H1 (cell line): Measurements from ENCODE around the gene KLHL17. TPM values are rescaled to one million over a fixed set of nuclear protein-coding genes. Genes with fewer than 3 reads are reported as not detected.

Source experiments
- JUN ChIP-seq: IDR thresholded peaks from 2 replicates; pipeline ENCODE4 v1.6.1; 2011; ENCODE audit warnings: low read depth, mild to moderate bottlenecking, improper control_type of control experiment, low read length
- MAFK ChIP-seq: IDR thresholded peaks from 2 replicates; pipeline ENCODE4 v1.6.1; 2012; ENCODE audit warnings: low read depth, mild to moderate bottlenecking, improper control_type of control experiment, low read length
- RXRA ChIP-seq: IDR thresholded peaks from 2 replicates; pipeline ENCODE4 v1.6.1; 2011; ENCODE audit warnings: low read depth, mild to moderate bottlenecking, low read length, moderate library complexity; ENCODE audit not compliant: insufficient read depth
- SIRT6 ChIP-seq: IDR thresholded peaks from one replicate; pipeline ENCODE4 v1.7.1; 2012; ENCODE audit warnings: low read length, inconsistent platforms
- SP2 ChIP-seq: IDR thresholded peaks from 2 replicates; pipeline ENCODE4 v1.6.1; 2012; ENCODE audit warnings: mild to moderate bottlenecking, low read length, inconsistent platforms
- TAF1 ChIP-seq: IDR thresholded peaks from 2 replicates; pipeline ENCODE4 v1.6.1; 2011; ENCODE audit warnings: mild to moderate bottlenecking, low read depth, low read length
- ZNF274 ChIP-seq: IDR thresholded peaks from 2 replicates; pipeline ENCODE4 v1.7.0; 2012; ENCODE audit warnings: low read length, borderline replicate concordance; ENCODE audit errors: extremely low read depth
- polyA plus RNA-seq, 7 experiments: library from polyadenylated mRNA; depleted of rRNA in 3 of 7; stranded (reverse) in 5 of 7; unstranded in 2 of 7; fragments of >200 nt in 5 of 7; fragments of 200-250 nt in 2 of 7; gene quantifications; 1 replicate in 5 of 7; 2 replicates in 1 of 7; 4 replicates in 1 of 7; pipeline versions ENCODE4 v1.2.1 to v1.2.3, GENCODE V29; 2011 to 2013; ENCODE audit warnings: missing spikeins in 2 of 7, mixed read lengths in 2 of 7
- total RNA-seq: library from RNA; stranded (reverse); fragmentation: NEBNext Ultra II Directional; extraction: Animal tissue kit (Norgen Biotek cat#: 25700); gene quantifications from 2 replicates; pipeline ENCODE4 v1.2.1, GENCODE V29; 2021
- TF ChIP-seq, protein P1 (sequence below): fragments of 300-600 bp; sonication (generic); IDR thresholded peaks from 2 replicates; pipeline ENCODE4 v1.7.1; 2012; ENCODE audit warnings: low read length, moderate library complexity, mild to moderate bottlenecking, inconsistent platforms; ENCODE audit not compliant: insufficient replicate concordance
- TF ChIP-seq, protein P2 (sequence below): IDR thresholded peaks from 2 replicates; pipeline ENCODE4 v1.6.1; 2012; ENCODE audit warnings: inconsistent platforms

The KLHL17 gene
- total and polyA plus RNA-seq, 2 of the 8 experiments (the other 6 are each of a cell fraction or from before 2014, with no cell fraction given): 32.6 to 36.1 TPM

DNA sequence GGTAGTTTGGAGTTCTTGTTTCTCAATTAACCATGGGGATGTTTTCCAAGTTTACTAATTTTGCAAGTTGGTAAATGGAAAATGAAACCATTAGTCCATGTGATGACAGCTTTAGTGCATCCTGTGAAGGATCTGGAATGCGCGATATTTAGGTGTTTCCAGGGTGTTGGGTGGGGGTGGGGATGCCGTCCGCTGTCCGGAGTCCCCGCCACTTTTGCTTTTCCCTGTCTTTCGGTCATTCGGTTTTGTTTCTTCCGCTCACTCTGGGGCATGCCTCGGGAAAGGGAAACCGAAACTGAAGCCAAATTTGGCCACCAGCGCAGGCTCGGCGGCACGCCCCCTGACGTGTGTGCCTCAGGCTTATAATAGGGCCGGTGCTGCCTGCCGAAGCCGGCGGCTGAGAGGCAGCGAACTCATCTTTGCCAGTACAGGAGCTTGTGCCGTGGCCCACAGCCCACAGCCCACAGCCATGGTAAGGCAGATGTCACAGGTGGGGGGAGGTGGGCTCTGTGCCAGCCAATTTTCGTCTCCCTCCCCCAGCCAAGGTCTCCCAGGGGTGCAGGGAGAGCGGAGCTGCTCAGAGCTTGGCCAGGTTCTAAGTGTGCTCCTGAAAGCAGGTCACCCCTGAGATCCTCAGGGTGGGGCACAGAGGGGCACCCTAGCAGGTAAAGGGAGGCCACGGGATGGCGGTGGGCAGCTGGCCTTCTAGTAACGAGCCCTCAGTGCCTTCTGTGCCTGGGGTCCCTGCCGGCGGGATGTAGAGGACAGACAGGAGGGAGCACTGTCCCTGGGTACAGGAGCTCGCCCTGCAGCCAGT lies 52.9 kb downstream of the KLHL17 start, which contains the start of gene ISG15 (continued):
- TF ChIP-seq, protein P1, sequence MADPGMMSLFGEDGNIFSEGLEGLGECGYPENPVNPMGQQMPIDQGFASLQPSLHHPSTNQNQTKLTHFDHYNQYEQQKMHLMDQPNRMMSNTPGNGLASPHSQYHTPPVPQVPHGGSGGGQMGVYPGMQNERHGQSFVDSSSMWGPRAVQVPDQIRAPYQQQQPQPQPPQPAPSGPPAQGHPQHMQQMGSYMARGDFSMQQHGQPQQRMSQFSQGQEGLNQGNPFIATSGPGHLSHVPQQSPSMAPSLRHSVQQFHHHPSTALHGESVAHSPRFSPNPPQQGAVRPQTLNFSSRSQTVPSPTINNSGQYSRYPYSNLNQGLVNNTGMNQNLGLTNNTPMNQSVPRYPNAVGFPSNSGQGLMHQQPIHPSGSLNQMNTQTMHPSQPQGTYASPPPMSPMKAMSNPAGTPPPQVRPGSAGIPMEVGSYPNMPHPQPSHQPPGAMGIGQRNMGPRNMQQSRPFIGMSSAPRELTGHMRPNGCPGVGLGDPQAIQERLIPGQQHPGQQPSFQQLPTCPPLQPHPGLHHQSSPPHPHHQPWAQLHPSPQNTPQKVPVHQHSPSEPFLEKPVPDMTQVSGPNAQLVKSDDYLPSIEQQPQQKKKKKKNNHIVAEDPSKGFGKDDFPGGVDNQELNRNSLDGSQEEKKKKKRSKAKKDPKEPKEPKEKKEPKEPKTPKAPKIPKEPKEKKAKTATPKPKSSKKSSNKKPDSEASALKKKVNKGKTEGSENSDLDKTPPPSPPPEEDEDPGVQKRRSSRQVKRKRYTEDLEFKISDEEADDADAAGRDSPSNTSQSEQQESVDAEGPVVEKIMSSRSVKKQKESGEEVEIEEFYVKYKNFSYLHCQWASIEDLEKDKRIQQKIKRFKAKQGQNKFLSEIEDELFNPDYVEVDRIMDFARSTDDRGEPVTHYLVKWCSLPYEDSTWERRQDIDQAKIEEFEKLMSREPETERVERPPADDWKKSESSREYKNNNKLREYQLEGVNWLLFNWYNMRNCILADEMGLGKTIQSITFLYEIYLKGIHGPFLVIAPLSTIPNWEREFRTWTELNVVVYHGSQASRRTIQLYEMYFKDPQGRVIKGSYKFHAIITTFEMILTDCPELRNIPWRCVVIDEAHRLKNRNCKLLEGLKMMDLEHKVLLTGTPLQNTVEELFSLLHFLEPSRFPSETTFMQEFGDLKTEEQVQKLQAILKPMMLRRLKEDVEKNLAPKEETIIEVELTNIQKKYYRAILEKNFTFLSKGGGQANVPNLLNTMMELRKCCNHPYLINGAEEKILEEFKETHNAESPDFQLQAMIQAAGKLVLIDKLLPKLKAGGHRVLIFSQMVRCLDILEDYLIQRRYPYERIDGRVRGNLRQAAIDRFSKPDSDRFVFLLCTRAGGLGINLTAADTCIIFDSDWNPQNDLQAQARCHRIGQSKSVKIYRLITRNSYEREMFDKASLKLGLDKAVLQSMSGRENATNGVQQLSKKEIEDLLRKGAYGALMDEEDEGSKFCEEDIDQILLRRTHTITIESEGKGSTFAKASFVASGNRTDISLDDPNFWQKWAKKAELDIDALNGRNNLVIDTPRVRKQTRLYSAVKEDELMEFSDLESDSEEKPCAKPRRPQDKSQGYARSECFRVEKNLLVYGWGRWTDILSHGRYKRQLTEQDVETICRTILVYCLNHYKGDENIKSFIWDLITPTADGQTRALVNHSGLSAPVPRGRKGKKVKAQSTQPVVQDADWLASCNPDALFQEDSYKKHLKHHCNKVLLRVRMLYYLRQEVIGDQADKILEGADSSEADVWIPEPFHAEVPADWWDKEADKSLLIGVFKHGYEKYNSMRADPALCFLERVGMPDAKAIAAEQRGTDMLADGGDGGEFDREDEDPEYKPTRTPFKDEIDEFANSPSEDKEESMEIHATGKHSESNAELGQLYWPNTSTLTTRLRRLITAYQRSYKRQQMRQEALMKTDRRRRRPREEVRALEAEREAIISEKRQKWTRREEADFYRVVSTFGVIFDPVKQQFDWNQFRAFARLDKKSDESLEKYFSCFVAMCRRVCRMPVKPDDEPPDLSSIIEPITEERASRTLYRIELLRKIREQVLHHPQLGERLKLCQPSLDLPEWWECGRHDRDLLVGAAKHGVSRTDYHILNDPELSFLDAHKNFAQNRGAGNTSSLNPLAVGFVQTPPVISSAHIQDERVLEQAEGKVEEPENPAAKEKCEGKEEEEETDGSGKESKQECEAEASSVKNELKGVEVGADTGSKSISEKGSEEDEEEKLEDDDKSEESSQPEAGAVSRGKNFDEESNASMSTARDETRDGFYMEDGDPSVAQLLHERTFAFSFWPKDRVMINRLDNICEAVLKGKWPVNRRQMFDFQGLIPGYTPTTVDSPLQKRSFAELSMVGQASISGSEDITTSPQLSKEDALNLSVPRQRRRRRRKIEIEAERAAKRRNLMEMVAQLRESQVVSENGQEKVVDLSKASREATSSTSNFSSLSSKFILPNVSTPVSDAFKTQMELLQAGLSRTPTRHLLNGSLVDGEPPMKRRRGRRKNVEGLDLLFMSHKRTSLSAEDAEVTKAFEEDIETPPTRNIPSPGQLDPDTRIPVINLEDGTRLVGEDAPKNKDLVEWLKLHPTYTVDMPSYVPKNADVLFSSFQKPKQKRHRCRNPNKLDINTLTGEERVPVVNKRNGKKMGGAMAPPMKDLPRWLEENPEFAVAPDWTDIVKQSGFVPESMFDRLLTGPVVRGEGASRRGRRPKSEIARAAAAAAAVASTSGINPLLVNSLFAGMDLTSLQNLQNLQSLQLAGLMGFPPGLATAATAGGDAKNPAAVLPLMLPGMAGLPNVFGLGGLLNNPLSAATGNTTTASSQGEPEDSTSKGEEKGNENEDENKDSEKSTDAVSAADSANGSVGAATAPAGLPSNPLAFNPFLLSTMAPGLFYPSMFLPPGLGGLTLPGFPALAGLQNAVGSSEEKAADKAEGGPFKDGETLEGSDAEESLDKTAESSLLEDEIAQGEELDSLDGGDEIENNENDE: no peak
- TF ChIP-seq TAF1 (peak; percentile 55; the same call in 1 of the 2 replicates), SIRT6 (no peak), MAFK (no peak), ZNF274 (no peak), RXRA (no peak), JUN (no peak), SP2 (no peak)
- TF ChIP-seq, protein P2, sequence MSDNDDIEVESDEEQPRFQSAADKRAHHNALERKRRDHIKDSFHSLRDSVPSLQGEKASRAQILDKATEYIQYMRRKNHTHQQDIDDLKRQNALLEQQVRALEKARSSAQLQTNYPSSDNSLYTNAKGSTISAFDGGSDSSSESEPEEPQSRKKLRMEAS: 0 out of 2 replicates have a peak, but pooled peaks have one; percentile 23
